OCI-LY7 (cell line): ENCODE results near the gene EOLA1. TPM values are rescaled to one million over a fixed set of nuclear protein-coding genes. Genes with fewer than 3 reads are reported as not detected.
"Not testable (repeated sequence)": the region's sequence is repeated elsewhere in the genome, so short reads cannot be mapped to it uniquely, and the experiment has no call there.

Experiments used
- BruUV-seq: library from RNA; stranded (reverse); fragments of 400-500 nt; replicated peaks from 2 replicates; lab custom pipeline; 2021; lab: Mats Ljungman, UMichigan
- CTCF ChIA-PET: fragments of 300-600 bp; sonication (Branson Sonifier 250); formaldehyde crosslinking; loops from one replicate; lab custom pipeline; 2022; ENCODE audit warnings: antibody characterized with exemption; ENCODE audit not compliant: unreplicated experiment; lab: Charles Lee
- POLR2A ChIA-PET: fragments of 300-600 bp; sonication (Branson Sonifier 250); formaldehyde crosslinking; loops from one replicate; lab custom pipeline; 2022; ENCODE audit warnings: antibody characterized with exemption; lab: Charles Lee
- DNase-seq: peaks from one replicate; pipeline ENCODE4 v3.0.0-alpha.2; 2015; ENCODE audit warnings: low spot score
- H2AFZ ChIP-seq: fragments of 200-600 bp; sonication (generic), shearing (Covaris generic); 2 replicates; pipeline ENCODE4 v1.6.1; 2014; ENCODE audit warnings: mild to moderate bottlenecking, antibody characterized with exemption, low read length, moderate library complexity
- H3K27ac ChIP-seq: fragments of 200-600 bp; sonication (generic); 2 replicates; pipeline ENCODE4 v1.5.1; 2014; ENCODE audit warnings: mixed run types, low read depth, mild to moderate bottlenecking, moderate library complexity, low read length, inconsistent platforms; ENCODE audit not compliant: poor library complexity, severe bottlenecking
- H3K36me3 ChIP-seq: fragments of 200-600 bp; sonication (generic); 2 replicates; pipeline ENCODE4 v1.6.1; 2014; ENCODE audit warnings: mild to moderate bottlenecking, antibody characterized with exemption, low read length, moderate library complexity, mixed read lengths; ENCODE audit not compliant: insufficient read depth
- H3K4me1 ChIP-seq: fragments of 200-600 bp; sonication (generic); 2 replicates; pipeline ENCODE4 v1.5.1; 2014; ENCODE audit warnings: mild to moderate bottlenecking, low read length; ENCODE audit not compliant: insufficient read depth, poor library complexity, severe bottlenecking
- H3K4me2 ChIP-seq: fragments of 200-600 bp; sonication (generic); 2 replicates; pipeline ENCODE4 v1.6.1; 2014; ENCODE audit warnings: mild to moderate bottlenecking, low read length
- H3K4me3 ChIP-seq: fragments of 200-600 bp; sonication (generic); 2 replicates; pipeline ENCODE4 v1.5.1; 2014; ENCODE audit warnings: mild to moderate bottlenecking, low read depth, low read length; ENCODE audit not compliant: poor library complexity, severe bottlenecking
- H3K79me2 ChIP-seq: fragments of 200-600 bp; sonication (generic); 2 replicates; pipeline ENCODE4 v1.6.1; 2016; ENCODE audit warnings: low read depth, mild to moderate bottlenecking, low read length, moderate library complexity, mixed read lengths; ENCODE audit not compliant: insufficient read depth
- H3K9me2 ChIP-seq: fragments of 200-600 bp; sonication (generic); 2 replicates; pipeline ENCODE4 v1.6.1; 2016; ENCODE audit warnings: mild to moderate bottlenecking, low read length, mixed read lengths; ENCODE audit not compliant: insufficient read depth
- H3K9me3 ChIP-seq: fragments of 200-600 bp; sonication (generic); 2 replicates; pipeline ENCODE4 v1.6.1; 2014; ENCODE audit warnings: mild to moderate bottlenecking, mixed run types, low read length, mixed read lengths
- H4K20me1 ChIP-seq: fragments of 200-600 bp; sonication (generic); 2 replicates; pipeline ENCODE4 v1.6.1; 2014; ENCODE audit warnings: mild to moderate bottlenecking, antibody characterized with exemption, low read length, moderate library complexity, mixed read lengths; ENCODE audit not compliant: insufficient read depth
- CTCF ChIP-seq: fragments of 200-600 bp; sonication (generic); conservative IDR thresholded peaks from 2 replicates; pipeline ENCODE4 v1.5.1; 2014; ENCODE audit warnings: mild to moderate bottlenecking, antibody characterized with exemption, low read length, moderate library complexity, mixed read lengths
- EZH2phosphoT487 ChIP-seq: fragments of 200-600 bp; sonication (generic); IDR thresholded peaks from 2 replicates; pipeline ENCODE4 v1.6.1; 2018; ENCODE audit warnings: low read depth, borderline replicate concordance, mild to moderate bottlenecking, mixed run types, antibody characterized with exemption, low read length, moderate library complexity, mixed read lengths
- intact Hi-C: fragments of 100-400 bp; cut with micrococcal nuclease; formaldehyde crosslinking; loops from one replicate; pipeline ENCODE4 v1.10.0; 2022; ENCODE audit not compliant: unreplicated experiment
- total RNA-seq, 2 experiments: library from RNA; depleted of rRNA in 1 of 2; stranded (reverse); fragments of >200 nt in 1 of 2; shearing (Covaris generic) in 1 of 2; gene quantifications; 2 replicates each; pipeline ENCODE4 v1.2.3, GENCODE V29; 2014 to 2022

The EOLA1 gene
- total RNA-seq, 2 experiments from 2014 or later: 13.0 to 22.9 TPM

DNA sequence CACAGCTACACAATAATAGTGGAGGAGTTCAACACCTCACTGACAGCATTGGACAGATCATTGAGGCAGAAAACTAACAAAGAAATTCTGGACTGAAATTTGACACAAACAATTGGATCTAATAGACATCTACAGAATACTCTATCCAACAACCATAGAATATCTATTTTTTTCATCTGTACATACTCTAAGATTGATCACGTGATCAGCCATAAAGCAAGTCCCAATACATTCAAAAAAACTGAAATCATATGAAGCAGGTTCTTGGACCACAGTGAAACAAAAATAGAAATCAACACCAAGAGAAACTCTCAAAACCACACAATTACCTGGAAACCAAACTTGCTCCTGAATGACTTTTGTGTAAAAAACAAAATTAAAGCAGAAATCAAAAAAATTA is 23.5 kb upstream of the EOLA1 start:
- intact Hi-C loops: no loop called here
- Histone ChIP-seq H3K36me3 (no peaks in the 10 kb centered on the region), H2AFZ (no peak overlapping the region), H3K4me3 (no peak overlapping the region), H3K9me2 (no peaks in the 10 kb centered on the region), H3K4me2 (no peak overlapping the region), H3K9me3 (no peaks in the 10 kb centered on the region), H3K79me2 (no peaks in the 10 kb centered on the region), H3K27ac (no peak overlapping the region), H3K4me1 (peaks cover 2% of the 10 kb centered on the region), H4K20me1 (no peaks in the 10 kb centered on the region)
- DNase-seq: no peak
- CTCF ChIA-PET: no interaction called here
- POLR2A ChIA-PET: interaction anchor here (0.7 kb wide), 1 partner anchor 981 kb away, joined by 4 read pairs; no protein-coding TSS in a partner anchor
- BruUV-seq: no TSS peak
- TF ChIP-seq CTCF (no peak), EZH2phosphoT487 (no peak)

GRCh38 chrX:149518236-149518635 is 22.6 kb upstream of the EOLA1 start:
- H3K79me2 ChIP-seq: no peaks in the 10 kb centered on the region
- H3K27ac ChIP-seq: no peak overlapping the region
- intact Hi-C loops: no loop called here
- H3K9me3 ChIP-seq: no peaks in the 10 kb centered on the region
- no peak for DNase-seq
- no peaks in the 10 kb centered on the region for H3K9me2 ChIP-seq
- H3K36me3 ChIP-seq: no peaks in the 10 kb centered on the region
- no TSS peak for BruUV-seq
- POLR2A ChIA-PET: no interaction called here
- H3K4me1 ChIP-seq: no peaks in the 10 kb centered on the region
- H3K4me3 ChIP-seq: no peak overlapping the region
- H2AFZ ChIP-seq: no peak overlapping the region
- H4K20me1 ChIP-seq: no peaks in the 10 kb centered on the region
- no peak overlapping the region for H3K4me2 ChIP-seq
- CTCF ChIA-PET: no interaction called here
- no peak for TF ChIP-seq CTCF
- no peak for TF ChIP-seq EZH2phosphoT487

DNA sequence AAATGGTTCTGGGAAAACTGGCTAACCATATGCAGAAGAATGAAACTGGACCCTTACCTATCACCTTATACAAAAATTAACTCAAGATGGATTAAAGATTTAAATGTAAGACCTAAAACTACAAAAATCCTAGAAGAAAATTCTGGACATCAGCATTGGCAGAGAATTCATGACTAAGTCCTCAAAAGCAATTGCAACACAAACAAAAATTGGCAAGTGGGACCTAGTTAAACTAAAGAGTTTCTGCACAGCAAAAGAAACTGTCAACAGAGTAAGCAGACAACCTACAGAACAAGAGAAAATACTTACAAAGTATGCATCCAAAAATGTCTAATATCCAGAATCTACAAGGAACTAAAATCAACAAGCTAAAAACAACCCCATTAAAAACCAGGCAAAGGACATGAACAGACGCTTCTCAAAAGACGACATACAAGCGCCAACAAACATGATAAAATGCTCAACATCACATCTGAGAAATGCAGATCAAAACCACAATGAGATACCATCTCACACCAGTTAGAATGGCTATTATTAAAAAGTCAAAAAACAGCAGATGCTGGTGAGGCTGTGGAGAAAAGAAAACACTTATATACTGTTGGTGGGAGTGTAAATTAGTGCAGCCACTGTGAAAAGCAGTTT is 20.1 kb upstream of the EOLA1 start:
- H4K20me1 ChIP-seq, H3K4me3 ChIP-seq, POLR2A ChIA-PET, CTCF ChIA-PET, H3K9me3 ChIP-seq, H3K36me3 ChIP-seq, intact Hi-C loops, BruUV-seq, H3K9me2 ChIP-seq, H3K27ac ChIP-seq, H3K79me2 ChIP-seq, H2AFZ ChIP-seq, DNase-seq, H3K4me2 ChIP-seq: not testable (repeated sequence)
- peaks cover 12% of the 10 kb centered on the region for H3K4me1 ChIP-seq
